Spleen (tissue), 11 donors: Measurements from ENCODE around the gene NEK10. TPM values are rescaled to one million over a fixed set of nuclear protein-coding genes. Genes with fewer than 3 reads are reported as not detected.

Experiments used
- DNase-seq: peaks from one replicate; pipeline ENCODE4 v3.0.0-alpha.2; 2020
- H3K27ac ChIP-seq, 8 donors: fragments of 200-600 bp; sonication (generic) in 7 of 8; 1 replicate in 4 of 8; 2 replicates in 4 of 8; pipeline versions ENCODE4 v1.5.0 to v1.8.0; 2016 to 2021; ENCODE audit warnings: inconsistent platforms in 4 of 8, mild to moderate bottlenecking in 4 of 8, moderate library complexity in 1 of 8
- H3K27me3 ChIP-seq, 7 donors: fragments of 200-600 bp; sonication (generic) in 6 of 7; replicated peaks in 1 of 7; 1 replicate in 4 of 7; 2 replicates in 3 of 7; pipeline versions ENCODE4 v1.5.0 to v1.8.0; 2016 to 2021; ENCODE audit warnings: inconsistent platforms in 3 of 7, mild to moderate bottlenecking in 1 of 7
- H3K36me3 ChIP-seq, 6 donors: fragments of 200-600 bp; sonication (generic) in 5 of 6; 1 replicate in 4 of 6; 2 replicates in 2 of 6; pipeline versions ENCODE4 v1.5.0 to v1.8.0; 2016 to 2021; ENCODE audit warnings: inconsistent platforms in 2 of 6
- H3K4me1 ChIP-seq, 6 donors: fragments of 200-600 bp; sonication (generic) in 5 of 6; 1 replicate in 3 of 6; 2 replicates in 3 of 6; pipeline versions ENCODE4 v1.5.0 to v1.8.0; 2016 to 2021; ENCODE audit warnings: inconsistent platforms in 3 of 6
- H3K4me3 ChIP-seq, 8 donors: fragments of 200-600 bp; sonication (generic) in 7 of 8; 1 replicate in 4 of 8; 2 replicates in 4 of 8; pipeline versions ENCODE4 v1.5.0 to v1.8.0; 2016 to 2021; ENCODE audit warnings: inconsistent platforms in 4 of 8, mild to moderate bottlenecking in 4 of 8, moderate library complexity in 2 of 8
- H3K9me3 ChIP-seq, 8 donors: fragments of 200-600 bp; sonication (generic) in 7 of 8; 1 replicate in 4 of 8; 2 replicates in 4 of 8; pipeline versions ENCODE4 v1.5.0 to v1.8.0; 2016 to 2021; ENCODE audit warnings: inconsistent platforms in 4 of 8
- POLR2A ChIP-seq, 3 donors: fragments of 450-650 bp; IDR thresholded peaks; one replicate each; pipeline ENCODE4 v1.5.1; 2017; ENCODE audit warnings: antibody characterized with exemption in 3 of 3, mild to moderate bottlenecking in 1 of 3
- POLR2AphosphoS5 ChIP-seq, 3 donors: sonication (generic); formaldehyde crosslinking; IDR thresholded peaks; one replicate each; pipeline ENCODE4 v1.5.1; 2017; ENCODE audit warnings: antibody characterized with exemption in 3 of 3
- WGBS, 5 donors: extraction: QIAGEN DNeasy Blood & Tissue Kit in 3 of 5; methylation state at CpG; one replicate each; pipeline versions ENCODE4 v1.1.5 to v1.1.7; 2013 to 2018; 5-methylcytosine and 5-hydroxymethylcytosine counted together
- intact Hi-C: fragments of 100-400 bp; cut with DNase I; formaldehyde crosslinking; loops from one replicate; pipeline ENCODE4 v1.15.0; 2023; ENCODE audit warnings: low total_unique reads
- polyA plus RNA-seq, 3 donors: library from polyadenylated mRNA; stranded (reverse); fragments of 200-250 nt; gene quantifications; one replicate each; pipeline ENCODE4 v1.2.1, GENCODE V29; 2013
- total RNA-seq, 7 donors: library from RNA; depleted of rRNA in 3 of 7; stranded (reverse); fragments of >200 nt in 3 of 7; fragmentation: NEBNext Ultra II Directional in 4 of 7; extraction: Animal tissue kit (Norgen Biotek cat#: 25700) in 4 of 7; gene quantifications; one replicate each; pipeline versions ENCODE4 v1.1.0 to v1.2.1, GENCODE V29; 2016 to 2021
- TF ChIP-seq, protein P1 (sequence below), 11 experiments: fragments of 200-600 bp in 7 of 11; fragments of 450-650 bp in 4 of 11; sonication (generic) in 4 of 11; IDR thresholded peaks in 8 of 11; conservative IDR thresholded peaks in 3 of 11; 1 replicate in 7 of 11; 2 replicates in 4 of 11; pipeline versions ENCODE4 v1.4.0 to v1.8.0; 2016 to 2021; ENCODE audit warnings: antibody characterized with exemption in 11 of 11, inconsistent platforms in 4 of 11, mild to moderate bottlenecking in 1 of 11
- donor health status: healthy with polysubstance abuse.
- donor health status: DM: no; HTN: no; CAD: no; lungs with moderate emphysema.
- donor health status: DM: no; HTN: no; CAD: no.
- donor health status: Bipolar disorder and iron deficiency.
- donor health status: healthy.
- donor health status: DM: no; HTN: no; CAD: no.
- donor health status: DM: yes; HTN: yes; CAD: no.

Gene NEK10
- total and polyA plus RNA-seq, 10 donors: 0.29 to 4.1 (median 1.7) TPM

DNA sequence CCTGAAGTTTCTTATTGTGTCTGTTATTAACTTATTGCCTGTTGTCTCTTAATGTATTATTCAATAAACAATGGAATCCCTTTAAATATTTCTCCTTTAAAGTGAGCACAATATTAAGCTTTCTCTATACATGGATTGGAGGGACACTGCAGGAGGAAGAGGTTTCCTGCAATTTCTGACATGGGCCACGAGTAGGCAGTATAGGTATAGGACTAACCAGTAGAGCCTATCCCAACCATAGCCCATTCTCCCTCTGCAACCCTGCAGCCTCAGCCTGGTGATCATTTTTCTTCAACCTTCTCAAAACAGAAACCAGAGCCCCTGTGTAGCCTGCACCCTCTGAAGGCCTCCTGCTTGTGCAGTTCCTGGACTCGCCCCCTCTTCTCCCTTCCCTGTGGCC, 124.8 kb downstream of the NEK10 start:
- TF ChIP-seq POLR2A (IDR thresholded peaks at IDR 0.05) (no peak), POLR2AphosphoS5 (IDR thresholded peaks at IDR 0.05) (no peak)
- TF ChIP-seq, protein P1, sequence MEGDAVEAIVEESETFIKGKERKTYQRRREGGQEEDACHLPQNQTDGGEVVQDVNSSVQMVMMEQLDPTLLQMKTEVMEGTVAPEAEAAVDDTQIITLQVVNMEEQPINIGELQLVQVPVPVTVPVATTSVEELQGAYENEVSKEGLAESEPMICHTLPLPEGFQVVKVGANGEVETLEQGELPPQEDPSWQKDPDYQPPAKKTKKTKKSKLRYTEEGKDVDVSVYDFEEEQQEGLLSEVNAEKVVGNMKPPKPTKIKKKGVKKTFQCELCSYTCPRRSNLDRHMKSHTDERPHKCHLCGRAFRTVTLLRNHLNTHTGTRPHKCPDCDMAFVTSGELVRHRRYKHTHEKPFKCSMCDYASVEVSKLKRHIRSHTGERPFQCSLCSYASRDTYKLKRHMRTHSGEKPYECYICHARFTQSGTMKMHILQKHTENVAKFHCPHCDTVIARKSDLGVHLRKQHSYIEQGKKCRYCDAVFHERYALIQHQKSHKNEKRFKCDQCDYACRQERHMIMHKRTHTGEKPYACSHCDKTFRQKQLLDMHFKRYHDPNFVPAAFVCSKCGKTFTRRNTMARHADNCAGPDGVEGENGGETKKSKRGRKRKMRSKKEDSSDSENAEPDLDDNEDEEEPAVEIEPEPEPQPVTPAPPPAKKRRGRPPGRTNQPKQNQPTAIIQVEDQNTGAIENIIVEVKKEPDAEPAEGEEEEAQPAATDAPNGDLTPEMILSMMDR (IDR thresholded peaks at IDR 0.05 in 8 of 11, conservative IDR thresholded peaks at IDR 0.05 in 3 of 11): no peak
- Histone ChIP-seq H3K4me1 (no peaks in the 10 kb centered on the region), H3K4me3 (no peak overlapping the region), H3K27ac (no peak overlapping the region), H3K9me3 (peaks cover 0 to 12% (median 6%) of the 10 kb centered on the region in 8 donors), H3K27me3 (no peaks in the 10 kb centered on the region), H3K36me3 (no peaks in the 10 kb centered on the region)
- intact Hi-C loops: no loop called here
- WGBS, 5 donors: 58 to 86% (median 78%) methylated on average over 2 of the region's 2 CpGs
- DNase-seq: no peak

GRCh38 chr3:27239951-27240350, 129.2 kb downstream of the NEK10 start:
- H3K36me3 ChIP-seq: no peaks in the 10 kb centered on the region
- intact Hi-C loops: no loop called here
- no peak overlapping the region for H3K27ac ChIP-seq
- peaks cover 6 to 54% (median 48%) of the 10 kb centered on the region in 8 donors for H3K9me3 ChIP-seq
- no peak for DNase-seq
- H3K27me3 ChIP-seq: no peaks in the 10 kb centered on the region
- H3K4me1 ChIP-seq: no peaks in the 10 kb centered on the region
- H3K4me3 ChIP-seq: no peak overlapping the region
- TF ChIP-seq, protein P1 (IDR thresholded peaks at IDR 0.05 in 8 of 11, conservative IDR thresholded peaks at IDR 0.05 in 3 of 11): no peak
- TF ChIP-seq POLR2A (IDR thresholded peaks at IDR 0.05) (no peak), POLR2AphosphoS5 (IDR thresholded peaks at IDR 0.05) (no peak)

DNA sequence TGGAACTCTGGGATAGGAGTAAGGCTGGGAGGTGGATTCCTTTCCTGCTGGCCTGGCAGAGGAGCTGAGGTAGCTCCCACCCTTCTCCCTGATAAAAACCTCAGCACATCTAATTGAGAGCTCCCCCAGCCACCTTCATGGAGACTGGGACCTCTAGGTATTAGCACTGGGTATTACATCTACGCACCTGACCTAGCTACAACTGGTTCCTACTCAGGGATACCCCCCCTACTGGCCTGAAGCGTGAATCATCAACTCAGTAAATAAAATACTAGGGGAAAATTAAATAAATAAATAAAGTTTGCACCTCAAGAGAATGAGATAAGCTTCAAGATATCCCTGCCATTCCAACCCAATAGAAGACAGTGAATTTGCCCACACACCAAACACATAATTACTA, 140.4 kb downstream of the NEK10 start:
- H3K4me3 ChIP-seq: no peak overlapping the region
- H3K27ac ChIP-seq: no peak overlapping the region
- intact Hi-C loops: no loop called here
- no peaks in the 10 kb centered on the region for H3K4me1 ChIP-seq
- no peaks in the 10 kb centered on the region for H3K36me3 ChIP-seq
- TF ChIP-seq POLR2A (IDR thresholded peaks at IDR 0.05) (no peak), POLR2AphosphoS5 (IDR thresholded peaks at IDR 0.05) (no peak)
- TF ChIP-seq, protein P1 (IDR thresholded peaks at IDR 0.05 in 8 of 11, conservative IDR thresholded peaks at IDR 0.05 in 3 of 11): no peak
- peaks cover 0 to 25% (median 18%) of the 10 kb centered on the region in 8 donors for H3K9me3 ChIP-seq
- no peak for DNase-seq
- 51 to 91% (median 72%) methylated on average over 2 of the region's 2 CpGs for WGBS, 5 donors
- H3K27me3 ChIP-seq: no peaks in the 10 kb centered on the region

GRCh38 chr3:27224197-27224596, 145.0 kb downstream of the NEK10 start:
- TF ChIP-seq POLR2A (IDR thresholded peaks at IDR 0.05): no peak
- no peak for TF ChIP-seq POLR2AphosphoS5 (IDR thresholded peaks at IDR 0.05)
- TF ChIP-seq, protein P1 (IDR thresholded peaks at IDR 0.05 in 8 of 11, conservative IDR thresholded peaks at IDR 0.05 in 3 of 11): no peak
- 70 to 87% (median 73%) methylated on average over 3 of the region's 3 CpGs for WGBS, 5 donors
- no peak overlapping the region for H3K27ac ChIP-seq
- DNase-seq: no peak
- no peaks in the 10 kb centered on the region for H3K9me3 ChIP-seq
- no peaks in the 10 kb centered on the region for H3K27me3 ChIP-seq
- no peaks in the 10 kb centered on the region for H3K4me1 ChIP-seq
- H3K36me3 ChIP-seq: no peaks in the 10 kb centered on the region
- intact Hi-C loops: no loop called here
- no peak overlapping the region for H3K4me3 ChIP-seq
